Measurements from ENCODE around the gene EMC10. TPM values are rescaled to one million over a fixed set of nuclear protein-coding genes. Genes with fewer than 3 reads are reported as not detected.

The EMC10 gene
- total RNA-seq, 1 experiment from 2014 or later, result 200 TPM

- Mint-ChIP-seq H3K36me3 (ENCODE audit: insufficient read depth, unreplicated experiment) (no peaks in the 10 kb centered on the region), H3K27ac (ENCODE audit: unreplicated experiment) (no peak overlapping the region), H3K27me3 (ENCODE audit: unreplicated experiment) (peaks cover 59% of the 10 kb centered on the region), H3K4me3 (ENCODE audit: low read depth, unreplicated experiment) (no peak overlapping the region), H3K9me3 (ENCODE audit: low read depth, unreplicated experiment) (peaks cover 2% of the 10 kb centered on the region), H3K4me1 (ENCODE audit: low read depth, unreplicated experiment) (peaks cover 3% of the 10 kb centered on the region)
- TF ChIP-seq CTCF (IDR thresholded peaks at IDR 0.05; ENCODE audit: unreplicated experiment), result no peak
- intact Hi-C loops (cut with micrococcal nuclease; ENCODE audit: unreplicated experiment), result no loop called here
- no peak for DNase-seq
- CTCF ChIA-PET, result interaction anchor here (0.7 kb wide), 1 partner anchor 69 kb away, joined by 6 read pairs; no protein-coding TSS in a partner anchor
- BruUV-seq (replicated peaks), result no TSS peak
Measured at GRCh38 chr19:50457300-50457699, 19.0 kb upstream of the EMC10 start.

GRCh38 chr19:50458396-50459066, 17.8 kb upstream of the EMC10 start:
- H3K4me1 Mint-ChIP-seq (ENCODE audit: low read depth, unreplicated experiment), result peaks cover 7% of the 10 kb centered on the region

DNA sequence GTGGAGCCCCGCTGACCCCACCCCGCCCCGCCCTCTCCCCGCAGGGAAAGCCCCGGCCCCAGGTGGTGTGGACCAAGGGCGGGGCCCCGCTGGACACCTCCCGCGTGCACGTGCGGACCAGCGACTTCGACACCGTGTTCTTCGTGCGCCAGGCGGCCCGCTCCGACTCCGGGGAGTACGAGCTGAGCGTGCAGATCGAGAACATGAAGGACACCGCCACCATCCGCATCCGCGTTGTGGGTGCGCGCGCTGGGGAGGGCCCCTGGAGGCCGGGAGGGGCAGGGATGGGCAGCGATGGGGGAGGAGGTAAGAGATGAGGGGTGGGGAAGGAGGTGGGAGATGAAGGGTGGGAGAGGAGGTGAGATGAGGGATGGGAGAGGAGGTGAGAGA, 17.2 kb upstream of the EMC10 start:
- CTCF ChIA-PET, result no interaction called here
- Mint-ChIP-seq H3K27me3 (ENCODE audit: unreplicated experiment) (peaks cover 53% of the 10 kb centered on the region), H3K36me3 (ENCODE audit: insufficient read depth, unreplicated experiment) (peaks cover 3% of the 10 kb centered on the region), H3K9me3 (ENCODE audit: low read depth, unreplicated experiment) (peaks cover 5% of the 10 kb centered on the region), H3K4me3 (ENCODE audit: low read depth, unreplicated experiment) (no peak overlapping the region), H3K27ac (ENCODE audit: unreplicated experiment) (no peak overlapping the region), H3K4me1 (ENCODE audit: low read depth, unreplicated experiment) (peaks cover 7% of the 10 kb centered on the region)
- intact Hi-C loops (cut with micrococcal nuclease; ENCODE audit: unreplicated experiment), result no loop called here
- DNase-seq, result no peak
- TF ChIP-seq CTCF (IDR thresholded peaks at IDR 0.05; ENCODE audit: unreplicated experiment), result no peak
- BruUV-seq (replicated peaks), result no TSS peak

More at GRCh38 chr19:50458396-50459066, 17.8 kb upstream of the EMC10 start:
- Mint-ChIP-seq H3K27ac (ENCODE audit: unreplicated experiment) (no peak overlapping the region), H3K9me3 (ENCODE audit: low read depth, unreplicated experiment) (peaks cover 5% of the 10 kb centered on the region), H3K36me3 (ENCODE audit: insufficient read depth, unreplicated experiment) (peaks cover 3% of the 10 kb centered on the region), H3K27me3 (ENCODE audit: unreplicated experiment) (peaks cover 50% of the 10 kb centered on the region), H3K4me3 (ENCODE audit: low read depth, unreplicated experiment) (no peak overlapping the region)
- no TSS peak for BruUV-seq (replicated peaks)
- CTCF ChIA-PET, result no interaction called here
- no peak for TF ChIP-seq CTCF (IDR thresholded peaks at IDR 0.05; ENCODE audit: unreplicated experiment)
- DNase-seq, result no peak
- intact Hi-C loops (cut with micrococcal nuclease; ENCODE audit: unreplicated experiment), result no loop called here

- no TSS peak for BruUV-seq (replicated peaks)
- no peak for TF ChIP-seq CTCF (IDR thresholded peaks at IDR 0.05; ENCODE audit: unreplicated experiment)
- H3K4me3 Mint-ChIP-seq (ENCODE audit: low read depth, unreplicated experiment), result no peak overlapping the region
- peaks cover 7% of the 10 kb centered on the region for H3K4me1 Mint-ChIP-seq (ENCODE audit: low read depth, unreplicated experiment)
- intact Hi-C loops (cut with micrococcal nuclease; ENCODE audit: unreplicated experiment), result loop anchor here (2.0 kb wide), 1 partner anchor 91 kb away; no protein-coding TSS in a partner anchor
- peaks cover 58% of the 10 kb centered on the region for H3K27me3 Mint-ChIP-seq (ENCODE audit: unreplicated experiment)
- peaks cover 5% of the 10 kb centered on the region for H3K9me3 Mint-ChIP-seq (ENCODE audit: low read depth, unreplicated experiment)
- peaks cover 3% of the 10 kb centered on the region for H3K36me3 Mint-ChIP-seq (ENCODE audit: insufficient read depth, unreplicated experiment)
- no peak overlapping the region for H3K27ac Mint-ChIP-seq (ENCODE audit: unreplicated experiment)
- no peak for DNase-seq
- CTCF ChIA-PET, result no interaction called here
Measured at GRCh38 chr19:50459638-50460037, 16.7 kb upstream of the EMC10 start.
